ENCODE data around the gene PA2G4.

DNA sequence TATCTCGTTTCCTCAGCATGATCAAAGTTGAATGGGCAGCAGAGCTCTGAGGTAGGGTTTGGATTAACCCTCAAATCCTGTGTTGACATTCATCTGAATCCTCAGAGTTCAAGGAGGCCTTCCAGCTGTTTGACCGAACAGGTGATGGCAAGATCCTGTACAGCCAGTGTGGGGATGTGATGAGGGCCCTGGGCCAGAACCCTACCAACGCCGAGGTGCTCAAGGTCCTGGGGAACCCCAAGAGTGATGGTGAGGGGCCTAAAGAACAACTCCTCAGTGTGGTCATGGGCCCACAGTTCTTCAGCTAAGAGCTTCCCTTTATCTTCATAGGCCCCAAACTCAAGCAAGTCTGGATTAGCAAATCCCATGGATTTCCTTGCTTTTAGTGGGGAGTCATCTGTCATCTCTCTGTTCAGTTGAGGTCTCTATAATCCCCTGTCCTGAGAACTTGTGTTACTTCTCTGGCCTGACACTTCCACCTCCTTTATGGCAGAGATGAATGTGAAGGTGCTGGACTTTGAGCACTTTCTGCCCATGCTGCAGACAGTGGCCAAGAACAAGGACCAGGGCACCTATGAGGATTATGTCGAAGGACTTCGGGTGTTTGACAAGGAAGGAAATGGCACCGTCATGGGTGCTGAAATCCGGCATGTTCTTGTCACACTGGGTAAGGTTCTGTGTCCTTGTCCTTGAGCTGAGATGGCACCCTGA is 55.3 kb downstream of the PA2G4 start:
- TF ChIP-seq, protein P1, sequence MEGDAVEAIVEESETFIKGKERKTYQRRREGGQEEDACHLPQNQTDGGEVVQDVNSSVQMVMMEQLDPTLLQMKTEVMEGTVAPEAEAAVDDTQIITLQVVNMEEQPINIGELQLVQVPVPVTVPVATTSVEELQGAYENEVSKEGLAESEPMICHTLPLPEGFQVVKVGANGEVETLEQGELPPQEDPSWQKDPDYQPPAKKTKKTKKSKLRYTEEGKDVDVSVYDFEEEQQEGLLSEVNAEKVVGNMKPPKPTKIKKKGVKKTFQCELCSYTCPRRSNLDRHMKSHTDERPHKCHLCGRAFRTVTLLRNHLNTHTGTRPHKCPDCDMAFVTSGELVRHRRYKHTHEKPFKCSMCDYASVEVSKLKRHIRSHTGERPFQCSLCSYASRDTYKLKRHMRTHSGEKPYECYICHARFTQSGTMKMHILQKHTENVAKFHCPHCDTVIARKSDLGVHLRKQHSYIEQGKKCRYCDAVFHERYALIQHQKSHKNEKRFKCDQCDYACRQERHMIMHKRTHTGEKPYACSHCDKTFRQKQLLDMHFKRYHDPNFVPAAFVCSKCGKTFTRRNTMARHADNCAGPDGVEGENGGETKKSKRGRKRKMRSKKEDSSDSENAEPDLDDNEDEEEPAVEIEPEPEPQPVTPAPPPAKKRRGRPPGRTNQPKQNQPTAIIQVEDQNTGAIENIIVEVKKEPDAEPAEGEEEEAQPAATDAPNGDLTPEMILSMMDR (IDR thresholded peaks at IDR 0.05) = no peak
- TF ChIP-seq POLR2A (IDR thresholded peaks at IDR 0.05) = no peak

Measured in tibial nerve (tissue), 3 donors.